ENCODE measurements around the gene MEF2C.

The MEF2C gene

GRCh38 chr5:88854769-88855168, 28.2 kb downstream of the MEF2C start:
- no peak for DNase-seq (ENCODE audit: low spot score)
- ChIA-PET POLR2A (ENCODE audit: low non-redundant PET) (no interaction called here), CTCF (no interaction called here)
- TF ChIP-seq CTCF (conservative IDR thresholded peaks at IDR 0.05; ENCODE audit: low read depth) = no peak
- no peak overlapping the region for H3K27ac ChIP-seq

DNA sequence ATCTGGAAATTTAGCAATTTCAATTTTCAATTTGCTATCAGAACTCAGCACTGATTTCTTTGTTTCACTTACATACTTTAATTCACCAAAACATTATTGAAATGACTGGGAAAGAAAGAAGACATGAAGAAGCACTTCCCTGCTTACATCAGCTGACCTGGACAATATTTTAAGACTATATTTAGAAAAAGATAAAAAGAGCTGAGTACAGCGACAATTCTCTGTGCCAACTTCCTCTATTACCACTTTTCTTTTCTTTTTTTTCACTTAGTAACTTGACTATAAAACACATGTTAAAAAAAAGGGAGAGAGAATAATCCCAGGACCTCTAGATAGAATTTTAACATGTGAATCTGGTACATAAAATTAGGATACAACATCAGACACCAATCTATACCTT, 35.6 kb downstream of the MEF2C start:
- TF ChIP-seq CTCF (conservative IDR thresholded peaks at IDR 0.05; ENCODE audit: low read depth) = no peak
- POLR2A ChIA-PET (ENCODE audit: low non-redundant PET) = no interaction called here
- no peak overlapping the region for H3K27ac ChIP-seq
- CTCF ChIA-PET = no interaction called here
- no peak for DNase-seq (ENCODE audit: low spot score)

DNA sequence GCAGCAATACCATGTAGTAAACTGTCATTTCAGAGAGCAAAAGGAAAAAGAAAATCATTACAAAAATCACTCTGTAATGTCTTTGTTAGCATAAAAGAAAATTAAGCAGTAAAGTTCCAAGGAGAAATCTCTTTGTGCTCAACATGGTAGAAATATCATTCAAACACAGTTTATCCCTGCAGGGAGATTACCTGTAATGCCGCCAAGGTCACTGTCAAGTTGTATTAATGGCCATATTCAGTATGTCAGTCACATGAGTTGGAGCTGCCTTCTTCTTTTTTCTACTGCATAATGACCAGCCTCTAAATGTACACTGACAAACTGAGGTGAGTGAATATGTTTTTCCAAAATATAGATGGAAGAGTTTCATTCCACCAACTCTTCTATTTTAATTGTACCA, 36.5 kb downstream of the MEF2C start:
- POLR2A ChIA-PET (ENCODE audit: low non-redundant PET) = no interaction called here

GRCh38 chr5:88845081-88845697, 37.8 kb downstream of the MEF2C start:
- ChIA-PET POLR2A (ENCODE audit: low non-redundant PET) (no interaction called here), CTCF (no interaction called here)

More for the DNA sequence above, 36.5 kb downstream of the MEF2C start:
- TF ChIP-seq CTCF (conservative IDR thresholded peaks at IDR 0.05; ENCODE audit: low read depth) = no peak
- no peak overlapping the region for H3K27ac ChIP-seq
- CTCF ChIA-PET = no interaction called here
- DNase-seq (ENCODE audit: low spot score) = no peak

GRCh38 chr5:88842784-88843183, 40.2 kb downstream of the MEF2C start:
- no peak for DNase-seq (ENCODE audit: low spot score)
- POLR2A ChIA-PET (ENCODE audit: low non-redundant PET) = no interaction called here
- TF ChIP-seq CTCF (conservative IDR thresholded peaks at IDR 0.05; ENCODE audit: low read depth) = no peak
- no peak overlapping the region for H3K27ac ChIP-seq
- CTCF ChIA-PET = interaction anchor here (0.7 to 0.8 kb wide), 2 partner anchors 115 to 933 kb away, joined by 3 to 5 read pairs; no protein-coding TSS in a partner anchor

More at GRCh38 chr5:88845081-88845697, 37.8 kb downstream of the MEF2C start:
- no peak for DNase-seq (ENCODE audit: low spot score)
- H3K27ac ChIP-seq = no peak overlapping the region
- no peak for TF ChIP-seq CTCF (conservative IDR thresholded peaks at IDR 0.05; ENCODE audit: low read depth)

- ChIA-PET CTCF (no interaction called here), POLR2A (ENCODE audit: low non-redundant PET) (no interaction called here)
- H3K27ac ChIP-seq = no peak overlapping the region
- TF ChIP-seq CTCF (conservative IDR thresholded peaks at IDR 0.05; ENCODE audit: low read depth) = no peak
- no peak for DNase-seq (ENCODE audit: low spot score)
Measured at GRCh38 chr5:88841212-88841611, 41.8 kb downstream of the MEF2C start.

Measured in RWPE1 (cell line).